Kasumi-1 (cell line): ENCODE measurements around the gene ARPC3.
"Not testable (repeated sequence)": the region's sequence is repeated elsewhere in the genome, so short reads cannot be mapped to it uniquely, and the experiment has no call there.

Source experiments
- DNase-seq, 2 experiments: peaks; one replicate each; lab custom pipeline; 2025; lab: John Stamatoyannopoulos, UW

Gene ARPC3

GRCh38 chr12:110449799-110450497 lies at the start of gene ARPC3:
Gene ARPC3 (minus strand): TSS chr12:110450337. CDS start chr12:110450260, 77 bp downstream.
- DNase-seq: peak; percentile 96 to 97

GRCh38 chr12:110498984-110499706 lies 49.0 kb upstream of the ARPC3 start:
- peak; percentile 67 to 72 for DNase-seq

GRCh38 chr12:110475426-110475825 lies 25.3 kb upstream of the ARPC3 start:
- no peak for DNase-seq

GRCh38 chr12:110468214-110469048 lies 18.3 kb upstream of the ARPC3 start, which contains the start of the genes FAM216A and GPN3:
Gene FAM216A (plus strand): TSS chr12:110468845. CDS start chr12:110468876, 31 bp downstream.
Gene GPN3 (minus strand): TSS chr12:110468257. CDS start chr12:110468203, 54 bp downstream.
- DNase-seq: peak; percentile 99

GRCh38 chr12:110467847-110468213 lies 17.7 kb upstream of the ARPC3 start:
- no peak for DNase-seq

- DNase-seq: peak in 1 of 2 experiments; percentile 18
Observed at GRCh38 chr12:110466791-110467190, 16.7 kb upstream of the ARPC3 start.

GRCh38 chr12:110465765-110466164 lies 15.6 kb upstream of the ARPC3 start:
- DNase-seq: not testable (repeated sequence)

GRCh38 chr12:110465024-110465423 lies 14.9 kb upstream of the ARPC3 start:
- DNase-seq: no peak

GRCh38 chr12:110461189-110461588 lies 11.1 kb upstream of the ARPC3 start:
- DNase-seq: not testable (repeated sequence)

- no peak for DNase-seq
Observed at GRCh38 chr12:110458756-110459155, 8.6 kb upstream of the ARPC3 start.

- DNase-seq: no peak
Observed at GRCh38 chr12:110453569-110454296, 3.6 kb upstream of the ARPC3 start.

GRCh38 chr12:110451263-110451662 lies 1.1 kb upstream of the ARPC3 start:
- DNase-seq: no peak

GRCh38 chr12:110444455-110444854 lies 5.7 kb downstream of the ARPC3 start:
- DNase-seq: no peak

GRCh38 chr12:110436231-110436630 lies 13.9 kb downstream of the ARPC3 start:
- no peak for DNase-seq

GRCh38 chr12:110431957-110432587 lies 18.1 kb downstream of the ARPC3 start:
- no peak for DNase-seq

GRCh38 chr12:110429676-110430075 lies 20.5 kb downstream of the ARPC3 start:
- not testable (repeated sequence) for DNase-seq

- DNase-seq: no peak
Observed at GRCh38 chr12:110426406-110426805, 23.7 kb downstream of the ARPC3 start.

- no peak for DNase-seq
Observed at GRCh38 chr12:110424237-110424636, 25.9 kb downstream of the ARPC3 start.

GRCh38 chr12:110421701-110422100 lies 28.4 kb downstream of the ARPC3 start:
- DNase-seq: no peak

- no peak for DNase-seq
Observed at GRCh38 chr12:110421159-110421661, 28.9 kb downstream of the ARPC3 start.

- not testable (repeated sequence) for DNase-seq
Observed at GRCh38 chr12:110420644-110421043, 29.5 kb downstream of the ARPC3 start.
